Stimulated activated CD8-positive, alpha-beta memory T cell treated with anti-CD3 and anti-CD28 coated beads, Interleukin-7, amount 100 ng/mL, for 1 hour (primary cell): ENCODE results near the gene PTPRG.

Experiments used
- DNase-seq, 2 donors: peaks; one replicate each; pipeline ENCODE4 v3.0.0-alpha.2; 2020; ENCODE audit warnings: low read depth in 2 of 2

PTPRG gene

DNA sequence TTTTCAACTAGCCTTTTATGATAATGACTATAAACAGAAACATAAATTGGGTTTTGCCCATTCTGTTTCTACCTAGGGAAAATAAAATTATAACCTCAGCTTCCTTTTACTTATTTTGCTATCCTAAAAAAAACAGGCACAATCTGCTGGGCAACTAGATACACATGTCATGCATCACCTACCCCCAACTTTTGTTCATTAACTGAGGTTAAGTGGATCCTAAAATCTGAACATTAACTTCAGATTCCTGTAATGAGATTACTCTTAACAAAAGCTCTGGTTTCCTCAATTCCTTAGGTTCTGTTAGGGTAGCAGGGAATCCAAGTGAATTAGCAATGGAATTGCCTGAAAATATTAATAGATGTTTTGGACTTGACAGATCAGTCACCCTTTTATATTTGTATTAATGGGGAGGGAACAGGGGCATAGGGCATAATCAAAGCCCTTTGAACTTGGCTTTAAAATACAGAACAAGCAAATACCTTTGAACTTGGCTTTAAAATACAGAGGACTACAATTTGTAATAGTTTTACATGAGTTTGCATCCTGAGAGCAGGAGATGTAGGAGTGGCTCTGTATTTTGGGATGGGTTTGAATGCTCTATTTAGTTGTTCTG is 705.4 kb downstream of the PTPRG start:
- DNase-seq: no peak

DNA sequence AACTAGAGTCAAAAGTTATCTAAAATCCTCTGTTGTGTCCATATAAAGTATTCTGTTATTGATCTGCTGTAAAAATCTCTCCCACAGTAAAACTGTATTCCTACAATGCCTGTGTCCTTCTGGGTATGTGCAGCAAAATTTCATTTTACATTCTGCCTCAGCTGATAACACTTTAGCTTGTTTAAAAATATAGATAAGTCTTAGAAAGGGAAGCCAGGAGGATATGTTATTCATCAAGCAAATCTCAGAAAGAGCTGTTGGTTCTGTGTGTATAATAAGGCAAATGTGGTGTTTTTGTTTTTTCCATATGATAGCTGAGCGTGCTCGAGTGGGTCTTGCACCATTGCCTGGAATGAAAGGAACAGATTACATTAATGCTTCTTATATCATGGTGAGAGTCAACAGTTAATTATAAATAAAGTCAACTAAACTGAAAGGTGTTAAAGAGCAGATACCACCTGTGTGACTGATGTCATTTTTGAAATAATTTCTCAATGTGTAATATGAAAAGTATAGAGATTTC is 715.3 kb downstream of the PTPRG start:
- DNase-seq: no peak

DNA sequence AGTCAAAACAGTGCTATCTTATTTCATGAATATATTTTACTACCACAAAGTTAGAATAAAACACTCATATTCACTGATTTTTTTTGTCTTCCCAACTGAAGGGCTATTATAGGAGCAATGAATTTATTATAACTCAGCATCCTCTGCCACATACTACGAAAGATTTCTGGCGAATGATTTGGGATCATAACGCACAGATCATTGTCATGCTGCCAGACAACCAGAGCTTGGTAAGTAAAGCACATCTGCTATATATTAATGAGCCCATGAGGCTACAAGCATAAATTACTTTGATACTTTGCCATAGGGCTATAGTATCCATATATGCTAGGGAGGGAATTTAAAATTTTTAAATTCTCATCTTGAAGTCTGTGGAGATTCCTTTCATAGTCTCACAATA is 716.1 kb downstream of the PTPRG start:
- DNase-seq: no peak

DNA sequence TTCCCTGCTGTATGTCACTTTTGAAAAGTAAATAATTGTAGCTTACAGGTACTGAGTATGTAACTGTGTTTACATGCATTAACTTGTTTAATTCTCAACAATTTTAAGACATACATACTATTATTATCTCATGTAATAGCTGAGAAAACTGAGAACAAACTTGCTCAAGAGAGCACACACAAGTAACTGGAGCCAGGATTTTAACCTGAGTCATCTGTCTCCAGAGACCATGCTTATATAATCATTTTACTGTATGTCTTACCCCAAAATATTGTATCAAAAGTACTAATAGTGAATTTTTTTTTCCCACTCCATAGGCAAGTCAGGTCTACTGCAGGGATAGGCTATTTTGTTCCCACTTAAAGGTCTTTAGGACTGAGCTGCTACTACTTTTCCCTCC is 716.6 kb downstream of the PTPRG start:
- DNase-seq: no peak

DNA sequence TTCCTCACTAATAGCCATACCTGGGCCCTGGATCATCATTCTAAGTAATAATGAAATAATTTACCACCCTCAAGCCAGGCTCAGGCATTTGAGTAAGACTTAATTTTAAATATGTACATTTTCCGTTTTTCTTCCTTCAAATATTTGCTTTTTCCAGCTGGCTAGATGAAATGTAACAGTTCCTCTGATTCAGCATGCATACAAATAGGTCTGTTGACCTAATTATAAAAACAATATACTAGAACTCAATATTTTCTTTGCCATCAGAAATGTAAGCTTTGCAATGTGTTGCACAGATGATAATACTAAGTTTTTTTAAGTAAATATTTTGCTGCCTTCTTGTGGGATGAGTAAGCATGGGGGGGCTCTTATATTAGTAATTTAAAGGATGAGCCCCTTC is 720.4 kb downstream of the PTPRG start:
- DNase-seq: no peak

DNA sequence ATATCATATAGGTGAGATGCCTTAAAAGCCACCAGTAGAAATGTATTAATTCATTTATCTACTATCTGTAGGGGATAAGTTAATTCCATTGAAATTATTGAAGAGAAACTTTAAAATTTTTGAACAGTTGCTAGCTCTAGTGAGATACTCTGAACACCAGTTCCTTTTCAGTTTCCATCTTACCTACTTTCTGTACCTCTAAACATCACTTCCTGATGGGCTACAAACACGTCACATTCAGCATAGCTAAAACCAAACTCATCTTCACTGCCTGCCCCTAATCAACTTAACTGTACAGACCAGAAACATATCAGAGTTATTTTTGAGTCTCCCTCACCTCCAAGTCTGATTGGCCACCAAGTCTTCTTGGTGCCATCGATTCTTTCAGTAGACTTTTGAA is 723.1 kb downstream of the PTPRG start:
- no peak for DNase-seq

DNA sequence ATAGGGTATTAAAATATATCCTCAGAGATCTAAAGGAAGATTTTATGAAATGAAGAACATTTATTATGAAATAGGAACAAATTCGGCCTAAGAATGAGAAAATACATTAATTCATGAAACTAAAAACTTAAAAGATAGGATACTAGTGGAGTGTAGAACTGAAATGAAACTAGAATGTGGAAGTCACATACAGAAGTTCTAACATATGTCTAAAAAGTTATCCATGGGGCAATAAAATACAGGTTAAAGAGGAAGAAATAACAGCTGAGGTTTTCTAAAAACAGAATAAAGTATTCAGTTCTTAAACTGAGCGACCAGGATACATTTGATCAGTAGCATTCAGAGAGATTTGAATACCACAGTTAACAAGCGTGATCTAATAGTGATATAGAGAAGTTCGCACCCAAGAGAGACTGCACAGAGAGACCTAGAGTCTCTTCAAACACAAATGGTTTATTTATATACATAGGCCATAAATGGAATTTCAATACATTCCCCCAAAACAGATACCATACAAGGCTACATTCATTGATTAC is 726.1 kb downstream of the PTPRG start:
- DNase-seq: no peak

DNA sequence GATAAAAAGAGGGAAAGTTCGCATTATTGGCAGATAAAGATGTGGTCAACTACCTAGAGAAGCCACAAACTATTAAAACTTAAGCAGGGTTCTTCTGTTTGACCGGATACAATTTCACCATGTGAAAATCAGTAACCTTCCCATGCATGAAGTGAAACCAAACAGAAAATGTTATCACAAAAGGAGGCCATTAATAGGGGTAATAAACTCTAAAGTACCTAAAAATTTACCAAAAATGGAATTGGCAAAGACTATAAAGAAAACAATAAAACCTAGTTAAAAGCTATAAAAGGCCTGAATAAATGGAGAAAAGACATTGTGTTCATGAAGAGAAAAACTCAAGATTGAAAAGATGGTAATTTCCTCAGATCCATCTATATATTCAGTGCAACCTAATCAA is 728.6 kb downstream of the PTPRG start:
- no peak for DNase-seq

DNA sequence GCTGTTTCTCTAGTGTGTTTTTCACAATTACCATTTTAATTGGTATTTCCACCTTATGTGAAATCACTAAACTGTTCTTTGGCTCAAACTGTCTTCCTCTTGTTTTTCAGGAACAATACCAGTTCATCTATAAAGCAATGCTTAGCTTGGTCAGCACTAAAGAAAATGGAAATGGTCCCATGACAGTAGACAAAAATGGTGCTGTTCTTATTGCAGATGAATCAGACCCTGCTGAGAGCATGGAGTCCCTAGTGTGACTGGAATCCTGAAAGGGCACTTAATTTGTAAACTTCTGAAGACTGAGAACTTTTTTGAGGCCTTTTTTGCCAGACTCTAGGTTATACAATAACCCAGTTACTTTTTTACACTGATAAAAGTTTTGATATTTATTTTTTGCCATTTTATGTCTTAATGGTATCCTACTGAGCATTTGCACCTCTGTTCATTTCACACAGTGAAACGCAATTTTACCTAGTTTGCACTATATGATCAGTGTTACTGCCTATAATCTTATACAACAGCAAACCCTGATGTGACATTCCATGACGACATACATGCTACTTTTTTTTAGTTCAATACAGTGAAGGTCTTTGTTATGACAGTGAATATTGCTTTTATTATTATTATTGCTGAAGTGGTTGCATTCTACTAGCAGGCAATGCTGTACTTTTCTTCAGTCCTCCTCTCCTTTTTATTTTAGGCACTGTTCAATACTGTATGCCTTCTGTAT is 731.8 kb downstream of the PTPRG start:
- DNase-seq: no peak

DNA sequence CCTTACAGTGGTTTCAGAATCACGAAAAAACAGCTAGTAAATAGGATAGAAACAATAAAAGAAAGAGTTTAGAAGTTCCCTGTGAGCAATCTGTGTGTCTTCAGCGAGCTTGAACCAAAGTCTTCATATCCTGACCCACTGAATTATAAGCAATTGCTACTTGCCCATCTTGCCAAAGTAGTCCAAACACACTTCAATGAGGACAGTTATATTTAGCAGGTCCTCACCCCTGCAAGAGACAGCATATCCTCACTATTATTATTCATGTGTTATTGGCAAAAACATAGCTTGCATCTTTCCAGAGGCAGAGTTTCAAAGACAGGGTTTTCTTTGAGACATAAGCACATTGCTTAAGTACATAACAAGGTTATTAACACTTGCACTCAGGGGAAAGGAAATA is 734.2 kb downstream of the PTPRG start:
- no peak for DNase-seq

DNA sequence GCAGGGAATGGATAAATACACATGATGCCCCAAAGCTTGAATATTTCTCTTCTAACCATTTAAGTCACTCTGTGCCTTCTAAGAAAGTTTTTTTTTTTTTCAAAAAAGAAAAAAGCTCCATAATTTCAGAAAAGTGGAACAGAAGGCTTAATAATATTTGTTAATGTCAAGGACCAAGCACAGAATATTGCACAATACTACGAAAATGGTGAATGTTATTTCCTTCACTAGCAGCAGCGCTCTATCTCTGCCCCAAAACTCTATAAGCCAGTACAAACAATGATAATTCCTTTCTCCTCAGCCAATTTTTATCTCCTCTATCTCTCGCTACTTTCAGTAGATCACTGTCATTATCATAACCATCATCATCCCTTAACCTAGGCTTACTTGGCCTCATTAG is 739.2 kb downstream of the PTPRG start:
- no peak for DNase-seq

DNA sequence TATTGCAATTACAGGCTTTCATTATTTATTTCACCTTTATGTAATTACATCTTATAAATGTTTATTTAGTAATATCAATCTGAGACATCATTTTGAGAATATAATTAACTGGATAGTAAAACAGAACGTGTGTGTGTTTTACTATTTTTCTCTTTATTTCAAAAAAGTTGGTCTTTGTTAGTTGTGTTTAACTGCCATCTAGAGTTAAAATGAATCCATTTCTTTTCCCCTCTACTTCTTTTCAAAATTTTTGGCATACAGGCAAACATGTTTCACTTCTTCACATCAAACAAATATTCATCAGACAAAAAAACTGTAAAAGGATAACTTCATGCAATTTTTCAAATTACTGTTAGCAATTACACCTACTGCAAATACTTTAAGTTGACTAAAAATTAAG is 750.8 kb downstream of the PTPRG start:
- no peak for DNase-seq

DNA sequence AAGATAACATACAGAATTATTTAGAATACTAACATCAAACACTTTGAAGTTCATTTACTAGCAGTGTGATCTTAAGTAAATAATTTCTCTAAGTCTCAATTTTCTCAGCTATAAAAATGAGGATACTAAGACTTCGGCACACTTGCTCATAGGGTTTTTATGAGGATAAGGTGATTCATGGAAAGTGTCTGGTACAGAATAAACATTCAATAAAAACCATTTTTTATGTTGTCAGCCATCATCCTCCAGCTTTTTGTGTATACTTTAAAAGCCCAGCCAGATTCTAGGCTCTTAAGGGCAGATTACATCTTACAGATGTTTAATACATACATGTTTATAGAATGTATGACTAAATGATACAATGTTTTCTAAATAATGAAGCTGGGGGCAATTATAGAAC is 755.2 kb downstream of the PTPRG start:
- no peak for DNase-seq

DNA sequence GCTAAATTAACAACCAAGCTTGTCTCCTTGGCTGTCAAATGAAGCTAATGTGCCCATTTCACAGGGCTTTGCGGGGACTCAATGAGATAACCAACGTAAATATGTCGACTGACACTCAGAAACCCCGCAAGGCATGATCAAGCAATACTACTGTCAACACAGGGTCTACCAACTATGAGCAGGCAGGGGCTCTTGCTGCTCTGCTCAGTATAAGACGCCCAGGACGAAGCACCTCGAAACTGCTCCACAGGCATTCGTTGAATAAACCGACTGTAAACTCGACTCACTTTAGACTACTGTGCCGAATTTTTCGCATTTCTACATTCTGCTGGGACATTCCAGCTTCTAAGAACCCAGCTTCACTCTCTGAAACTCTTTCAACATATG is 757.0 kb downstream of the PTPRG start:
- DNase-seq: no peak

DNA sequence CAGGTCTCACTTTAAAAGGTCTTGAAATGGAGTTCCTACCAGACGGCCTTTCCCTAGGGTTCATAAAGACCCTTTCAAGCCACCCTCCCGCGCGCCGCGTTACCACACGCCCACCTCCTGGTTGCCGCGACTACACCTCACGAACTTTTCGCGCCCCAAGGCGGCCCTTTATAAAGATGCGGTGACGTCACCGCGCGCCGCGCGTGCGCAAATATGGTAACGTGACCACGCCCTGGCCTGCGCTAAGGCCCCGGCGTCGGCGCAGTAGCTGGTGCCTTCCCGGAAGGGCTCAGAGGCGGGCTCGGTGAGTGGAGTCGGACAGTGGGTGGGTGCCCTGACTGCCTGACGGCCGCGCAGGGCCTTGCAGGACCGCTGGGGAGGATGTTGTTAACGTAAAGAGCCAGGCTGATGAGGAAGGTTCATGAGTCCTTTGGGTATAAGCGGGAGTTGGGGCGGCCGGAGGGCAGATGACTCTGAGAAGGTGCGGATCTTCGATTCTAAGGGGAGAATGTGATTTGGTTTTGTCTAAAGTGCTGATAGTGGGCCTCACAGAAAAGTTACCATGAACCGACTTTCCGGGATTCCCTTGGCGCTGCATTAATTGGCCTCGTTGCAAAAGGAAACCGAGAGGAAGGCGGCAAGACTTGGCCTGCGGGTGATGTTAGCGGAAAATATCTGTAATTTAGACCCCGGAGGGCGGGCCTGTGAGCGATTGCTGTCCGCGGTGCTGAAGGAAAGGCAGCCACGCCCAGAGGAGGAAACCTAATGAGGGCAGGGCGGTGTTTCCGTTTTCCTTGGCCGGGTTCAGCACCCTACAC is 757.6 kb downstream of the PTPRG start:
- DNase-seq: peak; percentile 22 to 50

DNA sequence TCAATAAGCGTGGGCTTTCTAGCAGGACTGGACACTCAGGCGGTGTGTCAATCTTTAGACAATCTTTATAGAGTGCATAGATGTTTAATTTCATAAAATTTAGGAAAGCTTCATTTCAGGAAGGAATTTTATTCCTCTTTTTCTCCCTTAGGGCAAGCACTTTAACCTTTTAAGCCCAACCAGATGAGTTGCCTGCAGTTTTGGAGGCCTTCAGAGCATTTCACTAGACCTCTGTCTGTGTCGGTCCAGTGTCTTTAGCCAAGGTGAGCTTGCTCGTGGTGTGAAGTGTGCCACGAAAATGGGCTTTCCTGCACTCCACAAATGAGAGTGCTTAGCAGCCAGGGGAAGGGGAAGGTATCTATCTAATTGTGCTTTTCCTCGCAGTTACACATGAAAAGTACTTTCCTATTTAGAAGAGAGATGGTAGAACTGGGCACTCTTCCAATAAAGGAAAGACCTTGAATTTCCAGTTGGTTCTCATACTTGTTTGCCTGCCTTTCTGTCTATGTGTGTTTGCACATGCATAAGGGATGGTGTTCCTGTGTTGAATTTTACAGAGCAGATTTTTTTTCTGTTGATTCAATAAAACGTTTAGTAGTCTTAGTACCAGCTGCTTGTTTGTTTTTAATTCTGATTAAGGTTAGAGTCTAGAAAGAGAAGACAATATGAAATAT is 758.3 kb downstream of the PTPRG start:
- DNase-seq: no peak

DNA sequence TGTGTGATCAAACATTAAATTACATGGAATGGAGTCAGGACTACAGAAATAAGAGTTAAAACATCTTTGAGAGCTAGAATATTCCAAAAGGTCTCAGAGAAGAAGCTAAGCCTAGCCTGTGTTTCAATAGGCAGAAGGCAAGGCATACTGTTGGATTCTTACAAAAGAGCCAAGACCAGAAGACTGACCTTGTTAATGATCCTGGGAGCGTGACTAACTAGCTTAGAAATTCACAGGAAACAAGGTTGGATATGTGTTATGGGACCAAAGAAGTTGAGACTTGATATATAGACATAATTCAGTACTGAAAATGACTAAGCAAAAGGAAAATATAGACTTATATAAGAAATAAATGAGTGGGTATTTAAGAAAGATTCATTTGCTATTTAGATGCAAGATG is 761.9 kb downstream of the PTPRG start:
- no peak for DNase-seq

DNA sequence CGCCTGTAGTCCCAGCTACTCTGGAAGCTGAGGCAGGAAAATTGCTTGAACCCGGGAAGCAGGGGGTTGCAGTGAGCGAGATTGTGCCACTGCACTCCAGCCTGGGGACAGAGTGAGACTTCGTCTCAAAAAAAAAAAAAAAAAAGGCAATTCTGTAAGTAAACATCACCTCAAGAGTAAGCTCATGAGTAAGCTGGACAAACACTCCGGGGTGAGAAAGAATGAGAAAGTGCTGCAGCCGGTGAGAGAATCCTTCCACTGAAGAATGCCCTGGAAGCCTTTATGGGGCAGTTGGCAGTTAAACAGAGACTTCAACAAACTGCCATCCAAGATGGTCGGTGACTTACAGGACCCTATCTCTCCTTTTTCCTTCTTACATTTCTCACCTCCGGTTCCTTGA is 764.5 kb downstream of the PTPRG start:
- no peak for DNase-seq

DNA sequence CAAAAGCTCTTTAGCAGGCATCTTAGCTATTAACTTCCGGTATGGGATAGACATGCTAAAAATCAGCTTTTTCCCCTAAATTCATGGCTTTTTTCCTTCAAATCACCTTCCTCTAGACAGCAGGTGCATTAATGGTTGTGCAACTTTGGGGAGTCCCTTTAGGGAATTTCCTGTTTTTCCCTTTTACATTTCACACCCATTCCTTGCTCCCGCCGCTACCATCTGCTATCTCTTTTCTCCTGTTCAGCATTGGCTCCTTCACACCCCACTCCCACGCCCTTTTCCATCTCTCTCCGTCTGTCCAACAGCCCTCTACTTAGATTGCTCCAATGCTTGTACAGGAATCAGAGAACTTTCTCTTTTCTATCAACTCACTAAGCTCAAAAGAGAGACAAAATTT is 768.6 kb downstream of the PTPRG start:
- DNase-seq: no peak

DNA sequence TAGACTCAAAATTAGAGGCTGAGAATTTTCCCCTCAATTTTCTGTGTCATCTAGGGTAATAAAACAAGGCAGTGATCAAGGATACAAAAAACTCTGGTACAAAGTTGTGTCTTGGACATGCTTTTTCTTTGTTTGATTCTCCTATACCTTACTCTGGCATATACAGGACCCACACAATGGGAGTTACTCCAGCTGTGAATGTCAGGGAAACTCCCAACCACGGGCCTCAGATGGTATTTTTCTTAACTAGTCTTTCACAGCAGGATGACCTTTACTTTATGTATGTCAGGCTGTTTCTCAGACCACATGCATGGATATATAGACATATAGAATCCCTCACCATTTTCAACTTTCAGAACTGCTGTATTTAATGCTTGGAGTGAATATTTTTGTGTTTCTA is 770.6 kb downstream of the PTPRG start:
- no peak for DNase-seq

DNA sequence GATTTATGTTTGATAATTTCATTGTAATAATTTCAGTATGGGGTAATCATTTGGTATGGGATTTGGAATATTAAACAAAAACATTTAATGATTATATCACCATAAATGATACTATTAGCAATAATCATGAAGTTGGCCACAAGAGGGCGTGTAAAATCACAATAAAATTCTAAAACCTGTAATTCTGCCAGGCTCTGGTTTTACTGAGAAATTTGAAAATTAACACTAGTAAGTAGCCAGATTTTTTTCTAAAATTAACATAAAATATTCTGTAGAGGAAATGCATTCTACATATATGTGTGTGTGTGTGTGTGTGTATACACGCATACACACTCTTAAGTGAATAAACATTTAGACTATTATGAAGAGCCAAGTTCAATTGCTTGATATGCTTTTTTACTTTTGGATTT is 771.5 kb downstream of the PTPRG start:
- no peak for DNase-seq

DNA sequence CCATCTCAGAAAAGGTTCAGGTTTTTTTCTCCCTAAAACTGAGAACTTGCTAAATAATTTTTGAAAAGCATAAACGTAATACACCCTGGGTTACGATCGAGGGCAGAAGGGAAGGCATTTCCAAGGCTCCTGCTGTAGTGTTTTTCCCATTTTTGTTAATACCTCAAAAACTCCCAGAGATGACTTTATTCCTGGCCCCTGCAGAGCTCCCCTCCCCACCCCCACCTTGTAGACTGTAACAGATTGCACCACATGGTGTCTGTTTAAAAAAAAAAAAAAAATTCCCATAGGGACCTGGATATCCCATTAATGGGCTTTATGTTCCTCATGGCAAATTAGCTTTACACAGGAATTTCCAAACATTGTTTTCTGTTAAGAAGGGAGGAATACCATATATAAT is 773.8 kb downstream of the PTPRG start:
- no peak for DNase-seq
